OCI-LY7 (cell line): Measurements from ENCODE around the gene TIMM13. TPM values are rescaled to one million over a fixed set of nuclear protein-coding genes. Genes with fewer than 3 reads are reported as not detected.
"Not testable (repeated sequence)": the region's sequence is repeated elsewhere in the genome, so short reads cannot be mapped to it uniquely, and the experiment has no call there.

Experiments
- BruUV-seq: library from RNA; stranded (reverse); fragments of 400-500 nt; replicated peaks from 2 replicates; lab custom pipeline; 2021; lab: Mats Ljungman, UMichigan
- CTCF ChIA-PET: fragments of 300-600 bp; sonication (Branson Sonifier 250); formaldehyde crosslinking; loops from one replicate; lab custom pipeline; 2022; ENCODE audit warnings: antibody characterized with exemption; ENCODE audit not compliant: unreplicated experiment; lab: Charles Lee
- POLR2A ChIA-PET: fragments of 300-600 bp; sonication (Branson Sonifier 250); formaldehyde crosslinking; loops from one replicate; lab custom pipeline; 2022; ENCODE audit warnings: antibody characterized with exemption; lab: Charles Lee
- DNase-seq: peaks from one replicate; pipeline ENCODE4 v3.0.0-alpha.2; 2015; ENCODE audit warnings: low spot score
- H2AFZ ChIP-seq: fragments of 200-600 bp; sonication (generic), shearing (Covaris generic); 2 replicates; pipeline ENCODE4 v1.6.1; 2014; ENCODE audit warnings: mild to moderate bottlenecking, antibody characterized with exemption, low read length, moderate library complexity
- H3K27ac ChIP-seq: fragments of 200-600 bp; sonication (generic); 2 replicates; pipeline ENCODE4 v1.5.1; 2014; ENCODE audit warnings: mixed run types, low read depth, mild to moderate bottlenecking, moderate library complexity, low read length, inconsistent platforms; ENCODE audit not compliant: poor library complexity, severe bottlenecking
- H3K36me3 ChIP-seq: fragments of 200-600 bp; sonication (generic); 2 replicates; pipeline ENCODE4 v1.6.1; 2014; ENCODE audit warnings: mild to moderate bottlenecking, antibody characterized with exemption, low read length, moderate library complexity, mixed read lengths; ENCODE audit not compliant: insufficient read depth
- H3K4me1 ChIP-seq: fragments of 200-600 bp; sonication (generic); 2 replicates; pipeline ENCODE4 v1.5.1; 2014; ENCODE audit warnings: mild to moderate bottlenecking, low read length; ENCODE audit not compliant: insufficient read depth, poor library complexity, severe bottlenecking
- H3K4me2 ChIP-seq: fragments of 200-600 bp; sonication (generic); 2 replicates; pipeline ENCODE4 v1.6.1; 2014; ENCODE audit warnings: mild to moderate bottlenecking, low read length
- H3K4me3 ChIP-seq: fragments of 200-600 bp; sonication (generic); 2 replicates; pipeline ENCODE4 v1.5.1; 2014; ENCODE audit warnings: mild to moderate bottlenecking, low read depth, low read length; ENCODE audit not compliant: poor library complexity, severe bottlenecking
- H3K79me2 ChIP-seq: fragments of 200-600 bp; sonication (generic); 2 replicates; pipeline ENCODE4 v1.6.1; 2016; ENCODE audit warnings: low read depth, mild to moderate bottlenecking, low read length, moderate library complexity, mixed read lengths; ENCODE audit not compliant: insufficient read depth
- H3K9me2 ChIP-seq: fragments of 200-600 bp; sonication (generic); 2 replicates; pipeline ENCODE4 v1.6.1; 2016; ENCODE audit warnings: mild to moderate bottlenecking, low read length, mixed read lengths; ENCODE audit not compliant: insufficient read depth
- H3K9me3 ChIP-seq: fragments of 200-600 bp; sonication (generic); 2 replicates; pipeline ENCODE4 v1.6.1; 2014; ENCODE audit warnings: mild to moderate bottlenecking, mixed run types, low read length, mixed read lengths
- H4K20me1 ChIP-seq: fragments of 200-600 bp; sonication (generic); 2 replicates; pipeline ENCODE4 v1.6.1; 2014; ENCODE audit warnings: mild to moderate bottlenecking, antibody characterized with exemption, low read length, moderate library complexity, mixed read lengths; ENCODE audit not compliant: insufficient read depth
- EZH2phosphoT487 ChIP-seq: fragments of 200-600 bp; sonication (generic); IDR thresholded peaks from 2 replicates; pipeline ENCODE4 v1.6.1; 2018; ENCODE audit warnings: low read depth, borderline replicate concordance, mild to moderate bottlenecking, mixed run types, antibody characterized with exemption, low read length, moderate library complexity, mixed read lengths
- intact Hi-C: fragments of 100-400 bp; cut with micrococcal nuclease; formaldehyde crosslinking; loops from one replicate; pipeline ENCODE4 v1.10.0; 2022; ENCODE audit not compliant: unreplicated experiment
- total RNA-seq, 2 experiments: library from RNA; depleted of rRNA in 1 of 2; stranded (reverse); fragments of >200 nt in 1 of 2; shearing (Covaris generic) in 1 of 2; gene quantifications; 2 replicates each; pipeline ENCODE4 v1.2.3, GENCODE V29; 2014 to 2022
- TF ChIP-seq, protein P1 (sequence below): fragments of 200-600 bp; sonication (generic); conservative IDR thresholded peaks from 2 replicates; pipeline ENCODE4 v1.5.1; 2014; ENCODE audit warnings: mild to moderate bottlenecking, antibody characterized with exemption, low read length, moderate library complexity, mixed read lengths

TIMM13 gene
- total RNA-seq, 2 experiments from 2014 or later, result 55.4 to 120 TPM

DNA sequence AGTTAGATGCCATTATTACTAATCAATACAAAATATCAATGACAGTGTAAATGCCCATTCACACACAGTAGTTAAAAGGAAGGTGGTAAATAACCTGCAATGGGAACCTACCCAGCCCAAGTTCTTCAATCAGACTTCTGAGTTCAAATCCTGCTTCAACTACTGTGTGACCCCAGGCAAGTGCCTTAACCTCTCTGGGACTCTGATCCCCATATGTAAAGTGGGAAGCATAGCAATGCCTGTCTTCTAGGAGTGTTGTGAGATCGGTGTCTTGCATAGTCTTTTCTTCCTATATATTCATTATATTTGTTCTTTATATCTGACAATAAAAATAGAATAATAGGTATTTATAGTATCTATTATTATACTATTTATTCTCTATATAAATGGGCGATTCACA, 6.9 kb downstream of the TIMM13 start:
- ChIA-PET POLR2A (no interaction called here), CTCF (no interaction called here)
- Histone ChIP-seq H3K36me3 (peaks cover 61% of the 10 kb centered on the region), H3K9me3 (no peaks in the 10 kb centered on the region), H3K79me2 (peaks cover 10% of the 10 kb centered on the region), H3K27ac (no peak overlapping the region), H4K20me1 (no peaks in the 10 kb centered on the region), H3K4me1 (peaks cover under 1% of the 10 kb centered on the region), H3K9me2 (no peaks in the 10 kb centered on the region), H3K4me2 (no peak overlapping the region), H2AFZ (no peak overlapping the region), H3K4me3 (no peak overlapping the region)
- TF ChIP-seq, protein P1, sequence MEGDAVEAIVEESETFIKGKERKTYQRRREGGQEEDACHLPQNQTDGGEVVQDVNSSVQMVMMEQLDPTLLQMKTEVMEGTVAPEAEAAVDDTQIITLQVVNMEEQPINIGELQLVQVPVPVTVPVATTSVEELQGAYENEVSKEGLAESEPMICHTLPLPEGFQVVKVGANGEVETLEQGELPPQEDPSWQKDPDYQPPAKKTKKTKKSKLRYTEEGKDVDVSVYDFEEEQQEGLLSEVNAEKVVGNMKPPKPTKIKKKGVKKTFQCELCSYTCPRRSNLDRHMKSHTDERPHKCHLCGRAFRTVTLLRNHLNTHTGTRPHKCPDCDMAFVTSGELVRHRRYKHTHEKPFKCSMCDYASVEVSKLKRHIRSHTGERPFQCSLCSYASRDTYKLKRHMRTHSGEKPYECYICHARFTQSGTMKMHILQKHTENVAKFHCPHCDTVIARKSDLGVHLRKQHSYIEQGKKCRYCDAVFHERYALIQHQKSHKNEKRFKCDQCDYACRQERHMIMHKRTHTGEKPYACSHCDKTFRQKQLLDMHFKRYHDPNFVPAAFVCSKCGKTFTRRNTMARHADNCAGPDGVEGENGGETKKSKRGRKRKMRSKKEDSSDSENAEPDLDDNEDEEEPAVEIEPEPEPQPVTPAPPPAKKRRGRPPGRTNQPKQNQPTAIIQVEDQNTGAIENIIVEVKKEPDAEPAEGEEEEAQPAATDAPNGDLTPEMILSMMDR, result no peak
- TF ChIP-seq EZH2phosphoT487, result no peak
- DNase-seq, result no peak
- intact Hi-C loops, result no loop called here
- no TSS peak for BruUV-seq

DNA sequence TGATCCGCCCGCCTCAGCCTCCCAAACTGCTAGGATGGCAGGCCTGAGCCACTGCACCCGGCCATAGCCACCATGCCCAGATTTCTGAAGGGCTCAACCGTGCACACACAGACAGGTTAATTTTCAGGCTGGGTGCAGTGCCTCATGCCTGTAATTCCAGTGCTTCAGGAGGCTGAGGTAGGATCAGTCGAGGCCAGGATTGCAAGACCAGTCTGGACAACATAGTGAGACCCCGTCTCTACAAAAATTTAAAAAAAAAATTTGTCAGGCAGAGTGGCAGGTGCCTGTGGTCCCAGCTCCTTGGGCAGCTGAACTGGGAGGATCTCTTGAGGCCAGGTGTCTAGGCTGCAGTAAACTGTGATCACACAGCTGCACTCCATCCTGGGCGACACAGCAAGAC, 7.6 kb downstream of the TIMM13 start:
- Histone ChIP-seq H2AFZ (no peak overlapping the region), H3K36me3 (peaks cover 58% of the 10 kb centered on the region), H3K4me1 (no peaks in the 10 kb centered on the region), H3K4me2 (no peak overlapping the region), H3K9me2 (no peaks in the 10 kb centered on the region), H4K20me1 (no peaks in the 10 kb centered on the region), H3K79me2 (peaks cover 8% of the 10 kb centered on the region; the same call in 1 of the 2 replicates), H3K27ac (no peak overlapping the region), H3K9me3 (no peaks in the 10 kb centered on the region), H3K4me3 (no peak overlapping the region)
- TF ChIP-seq, protein P1, result no peak
- TF ChIP-seq EZH2phosphoT487, result no peak
- ChIA-PET CTCF (no interaction called here), POLR2A (no interaction called here)
- intact Hi-C loops, result no loop called here
- no TSS peak for BruUV-seq
- no peak for DNase-seq

DNA sequence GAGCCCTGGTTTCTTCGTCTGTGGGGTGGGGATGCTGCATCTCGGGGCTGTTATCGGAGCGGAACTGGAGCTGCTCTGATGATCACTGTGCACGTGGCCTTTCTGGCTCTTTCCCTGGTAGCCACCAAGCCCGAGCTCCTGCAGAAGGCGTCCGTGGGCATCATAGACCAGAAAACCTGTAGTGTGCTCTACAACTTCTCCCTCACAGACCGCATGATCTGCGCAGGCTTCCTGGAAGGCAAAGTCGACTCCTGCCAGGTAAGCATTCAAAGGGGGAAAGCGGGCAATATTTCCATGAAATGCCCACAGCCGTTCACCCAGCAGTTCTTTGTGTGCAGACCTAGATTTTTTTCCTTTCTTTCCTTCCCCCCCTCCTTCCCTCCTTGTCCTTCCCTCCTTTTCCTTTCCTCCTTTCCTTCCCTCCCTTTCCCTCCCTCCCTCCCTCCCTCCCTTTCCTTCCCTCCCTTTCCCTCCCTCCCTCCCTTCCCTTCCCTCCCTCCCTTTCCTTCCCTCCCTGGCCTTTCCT, 9.4 kb downstream of the TIMM13 start:
- peaks cover 45% of the 10 kb centered on the region for H3K36me3 ChIP-seq
- POLR2A ChIA-PET, result no interaction called here
- no TSS peak for BruUV-seq
- H3K4me1 ChIP-seq, result no peaks in the 10 kb centered on the region
- intact Hi-C loops, result no loop called here
- CTCF ChIA-PET, result no interaction called here
- no peaks in the 10 kb centered on the region for H3K9me2 ChIP-seq
- peaks cover 8% of the 10 kb centered on the region; the same call in 1 of the 2 replicates for H3K79me2 ChIP-seq
- no peaks in the 10 kb centered on the region for H3K9me3 ChIP-seq
- no peaks in the 10 kb centered on the region for H4K20me1 ChIP-seq
- TF ChIP-seq EZH2phosphoT487, result no peak
- H3K27ac ChIP-seq, result no peak overlapping the region
- no peak for DNase-seq
- no peak overlapping the region for H3K4me2 ChIP-seq
- H2AFZ ChIP-seq, result no peak overlapping the region
- no peak overlapping the region for H3K4me3 ChIP-seq

DNA sequence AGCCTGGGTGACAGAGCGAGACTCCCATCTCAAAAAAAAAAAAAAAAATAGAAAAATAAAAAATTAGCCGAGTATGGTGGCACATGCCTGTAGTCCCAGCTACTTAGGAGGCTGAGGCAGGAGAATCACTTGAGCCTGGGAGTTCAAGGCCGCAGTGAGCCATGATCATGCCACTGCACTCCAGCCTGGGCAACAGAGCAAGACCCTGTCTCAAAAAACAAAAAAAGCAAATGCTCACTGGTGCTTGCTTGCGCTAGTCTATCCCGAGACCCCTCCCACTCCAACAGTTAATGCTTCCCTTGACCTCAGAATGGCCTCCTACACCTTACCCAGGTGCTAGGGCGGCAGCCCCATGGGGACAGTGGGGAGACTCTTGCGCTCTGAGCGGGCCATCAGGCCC, 9.9 kb downstream of the TIMM13 start:
- H3K9me2 ChIP-seq, H3K9me3 ChIP-seq, H4K20me1 ChIP-seq, intact Hi-C loops, BruUV-seq, H3K4me1 ChIP-seq, CTCF ChIA-PET, H2AFZ ChIP-seq, DNase-seq, H3K27ac ChIP-seq, H3K79me2 ChIP-seq, H3K4me3 ChIP-seq, H3K4me2 ChIP-seq: not testable (repeated sequence)
- H3K36me3 ChIP-seq, result peaks cover 40% of the 10 kb centered on the region
- POLR2A ChIA-PET, result interaction anchor here (0.7 kb wide), 1 partner anchor 19 kb away, joined by 3 read pairs; no protein-coding TSS in a partner anchor
